Suprapubic skin (tissue), 4 donors: ENCODE data around the gene NDUFAF2.

ENCODE experiments used
- CTCF ChIP-seq, 2 donors: fragments of 200-600 bp in 1 of 2; fragments of 450-650 bp in 1 of 2; sonication (generic) in 1 of 2; IDR thresholded peaks; one replicate each; pipeline ENCODE4 v1.5.1; 2016 to 2019; ENCODE audit warnings: antibody characterized with exemption in 2 of 2, mild to moderate bottlenecking in 1 of 2, moderate library complexity in 1 of 2
- EP300 ChIP-seq: sonication (generic); formaldehyde crosslinking; IDR thresholded peaks from one replicate; pipeline ENCODE4 v1.6.1; 2017; ENCODE audit warnings: antibody characterized with exemption
- POLR2A ChIP-seq, 2 donors: fragments of 450-650 bp; IDR thresholded peaks; one replicate each; pipeline ENCODE4 v1.6.1; 2017; ENCODE audit warnings: antibody characterized with exemption in 2 of 2, mild to moderate bottlenecking in 2 of 2, moderate library complexity in 2 of 2
- POLR2AphosphoS5 ChIP-seq, 3 donors: sonication (generic); formaldehyde crosslinking; IDR thresholded peaks; one replicate each; pipeline ENCODE4 v1.6.1; 2017; ENCODE audit warnings: antibody characterized with exemption in 3 of 3

- no peak for TF ChIP-seq CTCF (IDR thresholded peaks at IDR 0.05)
- TF ChIP-seq POLR2AphosphoS5 (IDR thresholded peaks at IDR 0.05): no peak
- no peak for TF ChIP-seq POLR2A (IDR thresholded peaks at IDR 0.05)
- TF ChIP-seq EP300: no peak
Observed at GRCh38 chr5:60980511-60980910, 35.5 kb downstream of the NDUFAF2 start.
